ENCODE results near the gene RNF183.
A peak's percentile ranks its signal among the peaks of the same experiment; 100 is the strongest.

RNF183 gene

DNA sequence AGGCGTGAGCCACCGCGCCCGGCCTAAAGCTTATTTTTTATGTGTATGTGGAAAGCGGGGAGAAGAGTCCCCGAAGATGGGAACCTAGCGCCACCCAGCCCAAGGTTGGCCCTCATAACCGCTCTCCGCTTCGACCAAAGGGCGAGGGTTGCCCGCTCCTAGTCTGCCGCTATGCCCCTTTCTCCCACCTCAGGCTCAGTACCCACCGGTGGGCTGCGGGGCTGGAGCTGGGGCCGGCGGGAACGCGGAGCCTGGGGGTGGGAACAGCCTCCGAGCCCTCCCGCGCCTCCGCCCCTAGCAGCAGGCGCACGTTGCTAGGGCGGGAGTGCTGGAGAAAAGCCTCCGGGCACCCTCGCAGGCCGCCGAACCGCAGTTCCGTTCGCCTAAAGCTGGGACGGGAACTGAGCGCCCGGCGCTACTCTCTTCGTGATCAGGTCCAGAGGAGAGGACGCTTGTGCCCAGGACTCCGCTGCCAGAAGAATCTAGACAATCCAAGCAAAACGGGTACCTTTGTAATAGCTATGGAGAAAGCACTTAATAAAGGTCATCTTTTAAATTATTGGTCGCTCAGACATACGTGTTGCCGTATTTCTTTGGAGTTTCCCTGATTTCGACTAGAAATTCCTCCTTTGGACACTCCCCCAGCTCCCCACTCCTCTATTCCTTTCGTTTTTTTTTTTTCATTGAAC, 37.0 kb upstream of the RNF183 start, which contains the start of gene WDR31:
TSS of gene WDR31 (minus strand) at position 265 of the 689 bp plus-strand sequence. CDS start 8,253 bp downstream, outside the sequence.
- peak within 1 kb of the TSS; percentile 58 for H3K4me2 ChIP-seq (ENCODE audit: insufficient read depth, low read length, poor library complexity, severe bottlenecking)
- peak within 1 kb of the TSS; percentile 75 for H3K23ac ChIP-seq (ENCODE audit: low read depth, low read length, poor library complexity)
- no CpG with 5 or more reads among the region's 46 CpGs for WGBS, 2 donors (ENCODE audit: extremely low coverage in 2 of 2, insufficient read length in 2 of 2, insufficient replicate concordance in 1 of 2)
- no peak within 1 kb of the TSS for H2BK120ac ChIP-seq (ENCODE audit: low read depth, low read length)
- H3K36me3 ChIP-seq (replicated peaks in 1 of 2; ENCODE audit: control insufficient read depth in 2 of 2, insufficient read depth in 2 of 2, low read length in 2 of 2): no peaks in the 10 kb centered on the region
- H4K91ac ChIP-seq (ENCODE audit: low read depth, low read length, poor library complexity): no peak within 1 kb of the TSS
- H2AK5ac ChIP-seq (ENCODE audit: low read depth, low read length): no peak within 1 kb of the TSS
- H3K27me3 ChIP-seq (ENCODE audit: control insufficient read depth in 3 of 3, insufficient read depth in 3 of 3, low read depth in 1 of 3, low read length in 3 of 3): peaks cover 0 to 21% (median 1%) of the 10 kb centered on the region in 3 experiments
- no peaks in the 10 kb centered on the region for H3K79me1 ChIP-seq (ENCODE audit: low read depth, low read length)
- H3K4me3 ChIP-seq (ENCODE audit: low read length in 2 of 2): peak within 1 kb of the TSS; percentile 72 to 87
- H3K9ac ChIP-seq (ENCODE audit: low read depth, low read length, poor library complexity): peak within 1 kb of the TSS; percentile 87
- no peak within 1 kb of the TSS for H2BK15ac ChIP-seq (ENCODE audit: low read length)
- peak; percentile 87 for DNase-seq (ENCODE audit: low spot score)
- peak within 1 kb of the TSS; percentile 94 for H2AFZ ChIP-seq (ENCODE audit: low read length)
- H3K14ac ChIP-seq (ENCODE audit: low read length): no peak within 1 kb of the TSS
- peaks cover 0 to 5% of the 10 kb centered on the region in 2 donors for H3K4me1 ChIP-seq (ENCODE audit: control insufficient read depth in 2 of 2, insufficient read depth in 1 of 2, low read depth in 1 of 2, low read length in 2 of 2)
- no peak within 1 kb of the TSS for H3K4ac ChIP-seq (ENCODE audit: low read length)
- H3K9me3 ChIP-seq (replicated peaks in 1 of 2; ENCODE audit: control insufficient read depth in 2 of 2, insufficient read depth in 1 of 2, low read depth in 1 of 2, low read length in 2 of 2): no peaks in the 10 kb centered on the region
- no peak within 1 kb of the TSS for H2BK12ac ChIP-seq (ENCODE audit: low read length)
- H2BK5ac ChIP-seq (ENCODE audit: low read length): no peak within 1 kb of the TSS
- no peak within 1 kb of the TSS for H4K8ac ChIP-seq (ENCODE audit: low read depth, low read length)
- H3K27ac ChIP-seq (replicated peaks; ENCODE audit: low read length): peak within 1 kb of the TSS; percentile 75
- H3K18ac ChIP-seq (ENCODE audit: low read length): peak within 1 kb of the TSS; percentile 85

- Histone ChIP-seq H2BK12ac (ENCODE audit: low read length) (no peak overlapping the region), H3K27me3 (ENCODE audit: control insufficient read depth in 3 of 3, insufficient read depth in 3 of 3, low read depth in 1 of 3, low read length in 3 of 3) (peaks cover 0 to 7% (median 1%) of the 10 kb centered on the region in 3 experiments), H3K18ac (ENCODE audit: low read length) (no peak overlapping the region), H3K23ac (ENCODE audit: low read depth, low read length, poor library complexity) (no peak overlapping the region), H3K4me1 (ENCODE audit: control insufficient read depth in 2 of 2, insufficient read depth in 1 of 2, low read depth in 1 of 2, low read length in 2 of 2) (peaks cover 0 to 5% of the 10 kb centered on the region in 2 donors), H3K9ac (ENCODE audit: low read depth, low read length, poor library complexity) (no peak overlapping the region), H2BK15ac (ENCODE audit: low read length) (no peak overlapping the region), H3K27ac (replicated peaks; ENCODE audit: low read length) (no peak overlapping the region), H3K4me3 (ENCODE audit: low read length in 2 of 2) (no peak overlapping the region), H4K91ac (ENCODE audit: low read depth, low read length, poor library complexity) (no peak overlapping the region), H3K79me1 (ENCODE audit: low read depth, low read length) (no peaks in the 10 kb centered on the region), H3K36me3 (replicated peaks in 1 of 2; ENCODE audit: control insufficient read depth in 2 of 2, insufficient read depth in 2 of 2, low read length in 2 of 2) (no peaks in the 10 kb centered on the region), H2BK5ac (ENCODE audit: low read length) (no peak overlapping the region), H2AFZ (ENCODE audit: low read length) (no peak overlapping the region), H3K14ac (ENCODE audit: low read length) (no peak overlapping the region), H3K4ac (ENCODE audit: low read length) (no peak overlapping the region), H3K9me3 (replicated peaks in 1 of 2; ENCODE audit: control insufficient read depth in 2 of 2, insufficient read depth in 1 of 2, low read depth in 1 of 2, low read length in 2 of 2) (no peaks in the 10 kb centered on the region), H3K4me2 (ENCODE audit: insufficient read depth, low read length, poor library complexity, severe bottlenecking) (no peak overlapping the region), H4K8ac (ENCODE audit: low read depth, low read length) (no peak overlapping the region), H2BK120ac (ENCODE audit: low read depth, low read length) (no peak overlapping the region), H2AK5ac (ENCODE audit: low read depth, low read length) (no peak overlapping the region)
- DNase-seq (ENCODE audit: low spot score): no peak
- no CpG with 5 or more reads among the region's 2 CpGs for WGBS, 2 donors (ENCODE audit: extremely low coverage in 2 of 2, insufficient read length in 2 of 2, insufficient replicate concordance in 1 of 2)
Observed at GRCh38 chr9:113337714-113338113, 34.5 kb upstream of the RNF183 start.

- Histone ChIP-seq H4K91ac (ENCODE audit: low read depth, low read length, poor library complexity) (no peak overlapping the region), H4K8ac (ENCODE audit: low read depth, low read length) (no peak overlapping the region), H2BK12ac (ENCODE audit: low read length) (no peak overlapping the region), H3K4me3 (ENCODE audit: low read length in 2 of 2) (no peak overlapping the region), H3K14ac (ENCODE audit: low read length) (no peak overlapping the region), H3K4me2 (ENCODE audit: insufficient read depth, low read length, poor library complexity, severe bottlenecking) (no peak overlapping the region), H3K36me3 (replicated peaks in 1 of 2; ENCODE audit: control insufficient read depth in 2 of 2, insufficient read depth in 2 of 2, low read length in 2 of 2) (no peaks in the 10 kb centered on the region), H2BK5ac (ENCODE audit: low read length) (no peak overlapping the region), H2BK120ac (ENCODE audit: low read depth, low read length) (no peak overlapping the region), H3K23ac (ENCODE audit: low read depth, low read length, poor library complexity) (no peak overlapping the region), H2BK15ac (ENCODE audit: low read length) (no peak overlapping the region), H3K9ac (ENCODE audit: low read depth, low read length, poor library complexity) (no peak overlapping the region), H3K27me3 (ENCODE audit: control insufficient read depth in 3 of 3, insufficient read depth in 3 of 3, low read depth in 1 of 3, low read length in 3 of 3) (no peaks in the 10 kb centered on the region), H3K18ac (ENCODE audit: low read length) (no peak overlapping the region), H3K4ac (ENCODE audit: low read length) (no peak overlapping the region), H3K79me1 (ENCODE audit: low read depth, low read length) (no peaks in the 10 kb centered on the region), H2AFZ (ENCODE audit: low read length) (no peak overlapping the region), H3K4me1 (ENCODE audit: control insufficient read depth in 2 of 2, insufficient read depth in 1 of 2, low read depth in 1 of 2, low read length in 2 of 2) (peaks cover 0 to 1% of the 10 kb centered on the region in 2 donors), H3K27ac (replicated peaks; ENCODE audit: low read length) (no peak overlapping the region), H2AK5ac (ENCODE audit: low read depth, low read length) (no peak overlapping the region), H3K9me3 (replicated peaks in 1 of 2; ENCODE audit: control insufficient read depth in 2 of 2, insufficient read depth in 1 of 2, low read depth in 1 of 2, low read length in 2 of 2) (no peaks in the 10 kb centered on the region)
- WGBS, 2 donors (ENCODE audit: extremely low coverage in 2 of 2, insufficient read length in 2 of 2, insufficient replicate concordance in 1 of 2): no CpG with 5 or more reads among the region's 4 CpGs
- DNase-seq (ENCODE audit: low spot score): no peak
Observed at GRCh38 chr9:113331780-113332179, 28.6 kb upstream of the RNF183 start.

DNA sequence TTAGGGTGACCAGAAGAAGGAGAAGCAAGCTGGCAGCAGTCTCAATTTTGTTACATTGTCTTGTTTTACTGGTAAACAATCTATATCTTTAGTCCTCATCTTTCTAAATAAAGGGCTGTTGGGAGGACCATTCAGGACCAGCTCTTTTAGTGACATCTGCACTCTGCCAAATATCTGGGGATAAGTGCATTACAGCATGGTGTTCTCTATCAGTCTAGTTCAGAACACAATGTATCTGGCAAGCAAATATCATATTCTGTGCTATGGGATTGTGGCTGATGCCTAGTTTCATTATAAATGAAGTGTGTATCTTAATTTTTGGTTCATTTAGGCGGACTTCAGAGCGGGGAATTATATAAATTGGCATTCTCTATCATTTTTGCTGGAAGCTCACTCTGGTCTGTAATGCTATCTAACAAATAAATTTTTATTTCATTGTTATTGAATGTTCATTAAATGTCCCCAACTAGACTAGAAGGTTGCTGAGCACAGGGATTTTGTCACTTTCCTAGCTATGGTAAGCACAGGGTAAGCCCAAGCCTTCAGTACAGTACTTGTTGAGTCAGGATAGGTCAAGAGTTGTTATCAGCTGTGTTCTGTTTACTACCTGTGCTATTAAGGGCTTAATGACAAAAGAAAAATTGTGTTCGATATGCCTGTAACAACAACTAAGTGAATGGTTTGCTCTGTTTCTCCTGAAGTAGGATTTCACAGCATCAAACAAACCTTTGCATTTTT, 25.0 kb upstream of the RNF183 start:
- no peak overlapping the region for H3K14ac ChIP-seq (ENCODE audit: low read length)
- no peaks in the 10 kb centered on the region for H3K9me3 ChIP-seq (replicated peaks in 1 of 2; ENCODE audit: control insufficient read depth in 2 of 2, insufficient read depth in 1 of 2, low read depth in 1 of 2, low read length in 2 of 2)
- DNase-seq (ENCODE audit: low spot score): no peak
- WGBS, 2 donors (ENCODE audit: extremely low coverage in 2 of 2, insufficient read length in 2 of 2, insufficient replicate concordance in 1 of 2): no CpG with 5 or more reads among the region's 3 CpGs
- no peak overlapping the region for H3K4me2 ChIP-seq (ENCODE audit: insufficient read depth, low read length, poor library complexity, severe bottlenecking)
- H4K91ac ChIP-seq (ENCODE audit: low read depth, low read length, poor library complexity): no peak overlapping the region
- no peak overlapping the region for H2AK5ac ChIP-seq (ENCODE audit: low read depth, low read length)
- no peak overlapping the region for H3K4me3 ChIP-seq (ENCODE audit: low read length in 2 of 2)
- H3K79me1 ChIP-seq (ENCODE audit: low read depth, low read length): no peaks in the 10 kb centered on the region
- no peak overlapping the region for H4K8ac ChIP-seq (ENCODE audit: low read depth, low read length)
- H3K18ac ChIP-seq (ENCODE audit: low read length): no peak overlapping the region
- H2AFZ ChIP-seq (ENCODE audit: low read length): no peak overlapping the region
- H3K4me1 ChIP-seq (ENCODE audit: control insufficient read depth in 2 of 2, insufficient read depth in 1 of 2, low read depth in 1 of 2, low read length in 2 of 2): no peaks in the 10 kb centered on the region
- no peaks in the 10 kb centered on the region for H3K36me3 ChIP-seq (replicated peaks in 1 of 2; ENCODE audit: control insufficient read depth in 2 of 2, insufficient read depth in 2 of 2, low read length in 2 of 2)
- no peak overlapping the region for H3K4ac ChIP-seq (ENCODE audit: low read length)
- no peaks in the 10 kb centered on the region for H3K27me3 ChIP-seq (ENCODE audit: control insufficient read depth in 3 of 3, insufficient read depth in 3 of 3, low read depth in 1 of 3, low read length in 3 of 3)
- no peak overlapping the region for H3K9ac ChIP-seq (ENCODE audit: low read depth, low read length, poor library complexity)
- no peak overlapping the region for H2BK120ac ChIP-seq (ENCODE audit: low read depth, low read length)
- no peak overlapping the region for H2BK15ac ChIP-seq (ENCODE audit: low read length)
- no peak overlapping the region for H2BK12ac ChIP-seq (ENCODE audit: low read length)
- H3K23ac ChIP-seq (ENCODE audit: low read depth, low read length, poor library complexity): no peak overlapping the region
- H3K27ac ChIP-seq (replicated peaks; ENCODE audit: low read length): no peak overlapping the region
- no peak overlapping the region for H2BK5ac ChIP-seq (ENCODE audit: low read length)
